Esophagus muscularis mucosa (tissue), 3 donors: ENCODE results near the gene NKAIN2.

ENCODE experiments used
- CTCF ChIP-seq, 3 experiments: fragments of 200-600 bp in 2 of 3; fragments of 450-650 bp in 1 of 3; sonication (generic) in 2 of 3; IDR thresholded peaks; one replicate each; pipeline ENCODE4 v1.5.1; 2017 to 2019; ENCODE audit warnings: antibody characterized with exemption in 3 of 3, mild to moderate bottlenecking in 2 of 3, moderate library complexity in 1 of 3
- POLR2A ChIP-seq: fragments of 450-650 bp; IDR thresholded peaks from one replicate; pipeline ENCODE4 v1.6.1; 2017; ENCODE audit warnings: antibody characterized with exemption, moderate library complexity, mild to moderate bottlenecking, low read depth

GRCh38 chr6:123801067-123801466 is 2.6 kb upstream of the NKAIN2 start:
- TF ChIP-seq POLR2A, result no peak
- TF ChIP-seq CTCF (IDR thresholded peaks at IDR 0.05), result no peak
